GM12873 (cell line): ENCODE data around the gene CFAP221.

Experiments used
- CTCF ChIP-seq: IDR thresholded peaks from 2 replicates; pipeline ENCODE4 v1.5.1; 2012; ENCODE audit warnings: low read depth, mild to moderate bottlenecking, moderate library complexity, low read length, control low read depth; ENCODE audit not compliant: insufficient read depth; ENCODE audit errors: missing control alignments

The CFAP221 gene

DNA sequence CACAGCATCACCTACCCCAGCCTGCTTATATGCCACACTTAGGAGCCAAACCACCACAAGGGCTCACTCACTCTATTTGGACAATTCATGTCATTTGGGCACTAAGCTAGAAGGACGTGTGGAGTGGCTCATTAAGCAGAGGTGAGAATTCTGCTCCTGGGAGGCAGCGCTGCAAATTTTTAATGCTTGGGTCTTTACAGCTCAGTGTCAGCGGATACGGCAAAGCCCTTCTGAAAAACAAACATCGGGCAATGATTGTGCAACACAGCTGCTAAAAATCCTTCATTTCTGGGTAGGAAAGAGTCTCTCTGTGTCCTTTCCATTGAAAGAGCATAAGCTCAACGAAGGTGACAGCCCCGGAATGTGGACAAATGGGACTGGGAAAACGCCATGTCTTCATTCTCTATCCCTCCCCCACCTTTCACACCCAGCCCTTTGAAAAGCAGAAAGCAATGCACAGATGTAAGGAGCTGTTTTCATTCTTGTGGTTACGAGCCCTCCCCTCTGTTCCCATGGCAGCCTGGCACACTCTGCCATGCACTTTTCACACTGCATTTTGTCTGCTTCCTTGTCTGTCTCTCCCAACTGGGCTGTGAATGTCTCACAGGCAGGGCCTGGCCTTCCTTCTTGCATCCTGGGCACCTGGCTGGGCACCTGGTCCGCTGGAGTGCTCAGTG, 150.7 kb downstream of the CFAP221 start:
- TF ChIP-seq CTCF = no peak

- TF ChIP-seq CTCF = no peak
These were observed 151.8 kb downstream of the CFAP221 start for GRCh38 chr2:119696005-119696404.

DNA sequence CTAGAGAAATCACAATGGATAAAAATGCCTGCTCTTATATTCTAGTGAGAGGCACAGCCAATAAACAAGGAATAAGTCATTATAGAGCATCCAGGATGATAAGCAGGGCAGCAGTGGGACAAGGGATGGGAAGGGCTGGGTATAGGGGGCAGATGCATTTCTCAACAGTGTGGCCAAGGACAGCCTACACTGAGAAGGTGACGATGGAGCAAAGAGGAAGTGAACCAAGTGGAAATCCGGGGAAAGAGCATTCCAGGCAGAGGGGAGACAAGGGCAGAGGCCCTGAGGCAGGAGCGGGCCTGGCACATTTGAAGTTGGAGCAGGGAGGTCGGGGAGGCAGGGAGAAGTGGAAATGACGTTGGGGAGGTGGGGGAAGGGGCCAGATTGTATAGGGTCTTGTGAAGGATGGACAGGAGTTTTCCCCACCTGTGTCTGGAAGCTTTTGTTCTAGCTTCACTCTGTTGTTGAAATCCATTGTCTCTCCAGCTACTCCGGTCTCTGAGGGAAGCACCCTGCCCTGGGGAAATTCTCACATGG, 152.3 kb downstream of the CFAP221 start:
- TF ChIP-seq CTCF = no peak

GRCh38 chr2:119697290-119698020, 153.2 kb downstream of the CFAP221 start:
- no peak for TF ChIP-seq CTCF

- no peak for TF ChIP-seq CTCF
These were observed 154.0 kb downstream of the CFAP221 start for GRCh38 chr2:119698246-119698645.

DNA sequence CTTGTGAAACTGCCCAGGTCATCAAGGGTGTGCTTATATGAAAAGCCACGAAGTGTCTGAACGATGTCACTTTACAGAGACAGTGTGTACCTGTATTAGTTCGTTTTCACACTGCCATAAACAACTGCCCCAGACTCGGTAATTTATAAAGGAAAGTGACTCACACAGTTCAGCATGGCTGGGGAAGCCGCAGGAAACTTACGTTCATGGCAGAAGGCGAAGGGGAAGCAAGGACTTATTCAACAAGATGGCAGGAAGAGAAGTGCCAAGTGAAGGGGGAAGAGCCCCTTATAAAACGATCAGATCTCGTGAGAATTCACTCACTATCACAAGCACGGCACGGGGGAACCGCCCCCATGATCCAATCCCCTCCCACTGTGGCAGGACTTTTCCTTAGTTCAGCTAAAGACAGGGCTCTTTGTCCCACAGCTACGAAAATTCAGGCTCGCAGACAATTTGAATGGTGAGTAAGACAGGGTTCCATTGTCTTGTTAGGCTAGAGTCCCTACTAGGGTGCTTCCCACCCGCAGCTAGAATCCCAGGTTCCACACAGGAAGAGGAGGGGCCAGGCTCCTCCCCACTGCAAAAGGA, 154.9 kb downstream of the CFAP221 start:
- no peak for TF ChIP-seq CTCF

GRCh38 chr2:119700866-119701265, 156.6 kb downstream of the CFAP221 start:
- no peak for TF ChIP-seq CTCF
